Measurements from ENCODE around the gene FADD.

The FADD gene

GRCh38 chr11:70161043-70161625 is 42.0 kb upstream of the FADD start:
- H3K27ac ChIP-seq, result no peak overlapping the region
- H3K4me3 ChIP-seq, result no peak overlapping the region
- no peak for DNase-seq (ENCODE audit: low spot score)
- no peak for TF ChIP-seq CTCF (IDR thresholded peaks at IDR 0.05)

DNA sequence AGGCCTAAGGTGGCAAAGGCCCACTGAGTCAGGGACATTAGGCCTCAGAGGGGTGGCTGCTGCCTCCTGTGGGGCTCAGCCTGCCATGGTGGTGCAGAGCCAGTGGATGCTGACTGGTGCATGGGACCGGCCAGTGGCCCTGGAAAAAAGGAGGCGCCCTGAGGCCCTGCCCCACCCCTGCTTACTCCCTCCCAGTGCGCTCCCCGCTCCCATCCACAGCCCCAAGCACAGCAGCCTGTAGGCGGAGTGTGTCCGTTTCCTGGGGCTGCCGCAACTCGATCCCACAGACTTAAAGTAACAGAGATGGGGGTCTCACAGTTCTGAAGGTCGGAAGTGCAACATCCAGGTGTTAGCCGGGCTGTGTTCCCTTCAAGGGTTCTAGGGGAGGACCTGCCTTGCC is 38.4 kb upstream of the FADD start:
- no peak overlapping the region for H3K4me3 ChIP-seq
- no peak for DNase-seq (ENCODE audit: low spot score)
- TF ChIP-seq CTCF (IDR thresholded peaks at IDR 0.05), result no peak
- H3K27ac ChIP-seq, result no peak overlapping the region

GRCh38 chr11:70167120-70167519 is 36.0 kb upstream of the FADD start:
- TF ChIP-seq CTCF (IDR thresholded peaks at IDR 0.05), result no peak
- DNase-seq (ENCODE audit: low spot score), result no peak
- H3K4me3 ChIP-seq, result no peak overlapping the region
- no peak overlapping the region for H3K27ac ChIP-seq

DNA sequence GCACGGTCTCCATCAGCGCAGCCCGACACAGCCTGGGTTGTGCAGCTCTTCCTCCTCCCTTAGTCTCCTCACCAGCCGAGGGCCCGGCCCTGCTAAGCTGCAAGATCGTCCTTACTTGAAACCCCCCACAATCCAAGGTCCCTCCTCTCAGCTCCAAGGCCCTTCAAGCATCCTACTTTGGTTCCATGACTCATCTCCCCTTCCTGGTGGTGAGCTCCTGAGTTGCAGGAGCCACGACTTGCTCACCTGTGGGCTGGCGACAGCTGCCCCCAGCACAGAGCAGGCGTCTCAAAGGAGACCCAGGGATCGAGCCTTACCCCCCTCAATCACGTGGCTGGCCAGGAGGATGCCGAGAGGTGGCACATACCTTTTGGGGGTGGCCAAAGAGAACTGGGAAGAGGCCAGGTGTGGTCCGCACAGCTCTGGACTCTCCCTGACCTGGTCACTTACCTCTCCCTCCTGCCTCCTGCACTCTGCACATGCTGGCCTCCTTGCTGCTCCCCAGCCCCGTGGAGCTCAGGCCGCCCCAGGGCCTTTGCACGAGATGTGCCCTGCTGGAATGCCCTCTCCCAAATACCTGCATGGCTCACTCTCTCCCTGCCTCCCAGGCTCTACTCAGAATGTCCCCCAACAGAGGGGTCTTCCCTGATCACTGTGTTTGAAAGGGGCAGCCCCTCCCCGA is 35.2 kb upstream of the FADD start:
- H3K27ac ChIP-seq, result no peak overlapping the region
- no peak overlapping the region for H3K4me3 ChIP-seq
- TF ChIP-seq CTCF (IDR thresholded peaks at IDR 0.05), result no peak
- no peak for DNase-seq (ENCODE audit: low spot score)

DNA sequence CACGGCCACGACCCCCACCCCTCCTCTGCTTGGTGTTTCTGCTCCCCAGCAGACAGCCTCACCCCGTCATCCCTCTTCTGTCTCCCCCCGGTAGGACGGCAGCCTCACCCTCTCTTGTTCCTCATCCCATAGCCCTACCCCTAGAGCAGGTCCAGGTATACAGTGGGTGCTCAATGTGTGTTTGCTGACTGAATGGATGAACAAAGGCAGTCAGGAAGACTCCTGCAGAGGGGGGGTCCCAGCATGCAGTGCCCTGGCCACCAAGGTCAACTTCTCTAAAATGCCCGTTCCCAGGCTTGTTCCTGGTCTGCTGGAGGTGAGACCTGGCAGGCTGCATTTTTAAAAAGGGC is 34.7 kb upstream of the FADD start:
- H3K4me3 ChIP-seq, result no peak overlapping the region
- H3K27ac ChIP-seq, result no peak overlapping the region
- no peak for DNase-seq (ENCODE audit: low spot score)
- no peak for TF ChIP-seq CTCF (IDR thresholded peaks at IDR 0.05)

DNA sequence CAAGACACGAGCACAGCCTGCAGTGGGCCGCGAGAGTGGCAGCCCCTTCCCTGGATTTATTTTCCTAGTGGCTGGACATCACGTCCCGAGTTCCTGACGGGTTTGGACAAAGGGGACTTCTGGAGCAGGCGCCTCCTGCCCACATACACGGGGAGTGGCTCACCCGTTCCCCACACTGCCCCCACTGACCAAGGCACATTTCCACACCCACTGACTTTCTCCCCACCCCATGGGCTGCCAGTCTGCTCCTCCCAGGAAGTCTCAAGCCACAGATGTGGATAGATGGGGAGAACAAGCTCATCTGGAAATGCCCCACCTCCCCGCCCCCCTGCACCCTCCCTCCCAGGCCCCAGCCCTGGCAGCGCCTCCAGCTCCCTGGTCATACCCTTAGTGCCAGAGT is 34.0 kb upstream of the FADD start:
- TF ChIP-seq CTCF (IDR thresholded peaks at IDR 0.05), result no peak
- DNase-seq (ENCODE audit: low spot score), result no peak
- H3K4me3 ChIP-seq, result no peak overlapping the region
- no peak overlapping the region for H3K27ac ChIP-seq

DNA sequence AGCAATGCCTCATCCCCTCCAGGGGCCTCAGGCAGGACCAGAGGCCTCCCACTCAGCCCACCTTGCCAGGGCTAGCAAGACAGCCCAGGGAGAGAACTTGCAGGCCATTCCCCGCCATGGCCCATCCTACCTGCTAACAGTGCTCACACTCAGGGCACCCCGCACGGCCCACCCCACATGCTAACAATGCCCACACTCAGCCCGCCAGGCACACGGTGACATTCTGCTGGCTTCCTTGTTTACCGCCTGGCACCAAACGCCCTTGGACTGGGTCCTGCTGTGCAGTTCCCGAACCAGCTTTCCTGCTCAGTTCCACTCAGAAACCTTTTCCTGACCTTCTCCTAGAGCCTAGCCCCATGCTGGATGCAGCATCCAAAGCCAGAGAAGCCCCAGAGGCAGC is 33.5 kb upstream of the FADD start:
- DNase-seq (ENCODE audit: low spot score), result no peak
- H3K4me3 ChIP-seq, result no peak overlapping the region
- no peak for TF ChIP-seq CTCF (IDR thresholded peaks at IDR 0.05)
- no peak overlapping the region for H3K27ac ChIP-seq
